ENCODE results near the gene PRPSAP1.
"Not testable (repeated sequence)": the region's sequence is repeated elsewhere in the genome, so short reads cannot be mapped to it uniquely, and the experiment has no call there.

PRPSAP1 gene

DNA sequence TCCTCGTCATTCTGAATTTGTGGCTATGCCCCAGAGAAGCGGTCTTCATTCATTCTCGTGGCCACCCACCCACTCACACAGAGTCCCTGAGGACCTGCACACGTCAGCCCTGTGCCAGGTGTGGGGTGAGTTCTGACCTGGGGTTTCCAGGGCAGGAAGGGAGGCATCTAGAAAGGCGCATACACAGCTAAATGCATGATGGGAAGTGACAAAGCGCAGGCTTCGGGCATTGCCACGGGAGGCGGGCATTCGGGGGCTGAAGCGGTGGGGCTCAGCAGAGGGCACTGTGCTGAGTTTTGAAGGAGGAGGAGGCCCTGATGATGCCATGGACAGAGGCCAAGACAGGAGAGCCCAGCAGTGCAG, 77.7 kb downstream of the PRPSAP1 start:
- no peak for DNase-seq

DNA sequence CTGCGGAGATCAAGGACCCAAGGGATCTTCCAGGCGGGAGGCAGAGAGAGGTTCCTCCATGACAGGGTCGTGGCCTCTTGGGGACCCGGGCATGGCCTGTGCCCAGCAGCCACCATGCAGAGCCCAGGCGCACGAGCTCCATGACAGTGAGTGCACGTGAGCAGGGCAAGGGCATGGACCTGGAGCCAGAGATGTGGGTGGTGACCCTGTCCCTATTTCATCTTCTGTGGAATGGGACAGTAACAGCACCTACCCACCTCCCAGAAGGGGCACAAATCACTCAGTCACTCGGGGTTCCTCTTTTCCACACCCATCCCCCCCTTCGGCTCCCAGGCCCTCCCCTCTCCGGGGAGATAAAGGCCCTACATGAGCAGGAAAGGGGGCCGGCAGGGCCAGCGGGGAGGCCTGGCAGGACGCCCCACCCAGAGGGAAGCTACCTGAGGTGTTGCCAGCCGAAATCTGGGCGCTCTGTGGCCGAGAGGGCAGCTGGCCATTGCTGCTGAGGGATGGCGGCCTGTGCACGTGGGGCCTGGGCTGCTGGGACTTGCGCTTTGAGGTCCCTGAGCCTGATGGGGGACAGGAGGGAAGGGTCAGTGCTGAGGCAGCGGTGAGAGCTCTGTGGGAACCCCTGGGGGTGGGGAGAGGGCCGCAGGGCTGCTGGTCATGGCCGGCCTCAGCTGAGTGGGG, 78.2 kb downstream of the PRPSAP1 start:
- DNase-seq = no peak

DNA sequence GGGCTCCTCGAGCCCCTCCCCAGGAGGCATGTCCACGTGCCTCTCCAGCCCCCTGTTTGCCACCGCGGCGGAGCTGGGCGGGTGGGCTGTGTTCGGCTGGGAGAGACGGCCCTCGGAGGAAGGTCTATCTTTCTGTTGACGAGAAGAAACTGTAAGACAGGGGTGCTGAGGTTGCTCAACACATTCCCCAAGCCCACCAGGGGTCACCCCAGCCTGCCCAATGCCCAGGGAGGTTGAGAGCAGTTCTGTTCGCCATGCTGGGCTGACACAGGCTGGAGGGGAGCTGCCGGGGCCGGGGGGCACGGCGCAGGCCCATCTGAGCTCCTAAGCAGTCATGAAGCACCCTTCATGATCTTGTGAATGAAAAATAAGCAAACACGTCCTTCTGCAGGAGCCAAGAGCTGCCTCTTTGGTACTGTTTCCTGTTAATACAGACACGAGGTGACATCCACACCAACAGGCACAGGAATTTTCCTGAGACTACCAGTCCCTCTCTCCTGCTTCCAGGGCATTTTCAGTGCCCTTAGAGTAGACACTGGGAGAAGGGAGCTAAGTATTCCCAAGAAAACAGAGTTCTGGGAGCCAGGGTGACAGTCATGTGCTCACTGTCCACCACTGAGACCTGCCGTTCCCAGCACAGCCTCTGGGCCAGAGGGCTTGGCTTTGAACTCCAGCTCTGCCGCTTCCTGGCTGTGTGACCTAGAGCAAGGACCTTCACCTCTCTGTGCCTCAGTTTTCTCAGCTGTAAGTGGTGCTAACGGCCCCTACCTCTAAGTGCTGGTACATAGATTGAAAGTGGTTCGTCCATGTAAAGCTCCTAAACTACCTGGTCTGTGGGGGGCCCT, 79.4 kb downstream of the PRPSAP1 start:
- no peak for DNase-seq

DNA sequence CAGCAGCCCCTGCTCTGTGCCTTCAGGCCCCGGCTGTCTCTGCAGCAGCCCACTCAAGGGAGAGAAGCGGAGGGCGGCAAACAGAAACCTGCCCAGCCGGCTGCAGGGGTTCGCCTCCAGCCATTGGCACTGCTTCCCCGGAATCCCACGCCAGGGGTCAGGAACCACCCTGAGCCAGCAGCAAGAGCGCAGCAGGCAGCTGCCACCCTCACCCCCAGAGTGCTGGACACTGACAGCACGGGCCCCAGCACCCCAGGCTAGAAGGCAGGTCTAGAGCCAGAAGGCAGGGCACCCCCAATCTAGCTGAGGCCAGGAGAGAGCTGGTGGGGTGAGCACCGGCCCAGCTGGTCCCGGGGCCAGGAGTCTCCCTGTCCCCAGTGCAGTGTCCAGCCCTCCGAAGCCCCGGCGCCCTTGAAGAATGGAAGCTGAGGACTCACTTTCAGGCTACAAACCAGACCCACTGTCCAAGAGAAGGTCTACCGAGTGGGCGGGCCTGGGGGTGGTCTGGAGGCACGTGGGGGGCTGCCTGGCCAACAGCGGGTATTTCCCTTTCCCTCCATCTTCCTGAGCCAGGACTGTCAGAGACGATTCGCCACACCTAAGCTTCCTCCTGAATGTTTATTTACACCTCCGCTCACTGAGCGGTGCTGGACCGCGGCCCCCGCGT, 80.1 kb downstream of the PRPSAP1 start:
- DNase-seq = no peak

DNA sequence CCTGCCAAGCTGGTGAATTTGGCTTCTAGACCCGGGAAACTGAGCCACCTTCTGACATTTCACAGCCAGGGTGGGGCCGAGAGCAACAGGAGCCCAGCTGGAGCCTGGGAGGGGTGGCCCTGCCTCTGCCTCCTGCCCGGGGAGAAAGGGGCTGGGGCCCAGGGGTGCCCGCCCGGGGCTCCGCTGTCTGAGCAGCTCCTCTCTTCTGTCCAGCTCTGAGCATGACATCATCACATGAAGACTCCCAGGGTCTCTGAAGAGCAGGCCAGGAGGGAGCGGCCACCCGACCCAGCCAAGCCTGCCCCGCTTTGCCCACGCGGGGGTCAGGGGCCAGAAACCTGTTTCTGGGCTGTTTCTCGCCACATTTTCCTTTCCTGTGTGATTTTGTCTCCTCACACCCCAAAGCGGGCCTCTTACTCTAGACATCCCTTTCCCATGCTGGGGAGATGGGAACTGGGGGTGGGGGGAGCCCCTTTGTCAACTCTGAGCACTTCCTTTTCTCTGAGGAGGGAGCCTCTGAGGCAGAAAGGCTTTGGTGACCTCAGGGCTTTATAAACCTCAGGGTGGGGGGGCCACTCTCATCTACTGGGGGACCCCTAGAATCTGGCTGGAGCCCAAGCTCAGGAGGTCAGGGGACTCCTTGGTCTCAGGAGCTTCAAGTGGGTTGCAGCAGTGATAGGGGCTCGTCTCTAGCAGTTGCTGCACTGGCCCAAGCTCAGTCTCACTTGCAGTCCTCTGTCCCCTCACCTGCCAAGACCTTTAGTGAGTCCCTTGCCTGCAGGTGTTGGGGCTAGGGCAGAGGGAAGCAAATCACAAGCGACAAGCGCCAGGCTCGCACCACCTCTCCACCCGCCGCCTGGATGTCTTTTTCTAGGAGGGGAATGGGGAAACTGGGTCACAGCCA, 80.9 kb downstream of the PRPSAP1 start:
- peak; percentile 30 for DNase-seq

DNA sequence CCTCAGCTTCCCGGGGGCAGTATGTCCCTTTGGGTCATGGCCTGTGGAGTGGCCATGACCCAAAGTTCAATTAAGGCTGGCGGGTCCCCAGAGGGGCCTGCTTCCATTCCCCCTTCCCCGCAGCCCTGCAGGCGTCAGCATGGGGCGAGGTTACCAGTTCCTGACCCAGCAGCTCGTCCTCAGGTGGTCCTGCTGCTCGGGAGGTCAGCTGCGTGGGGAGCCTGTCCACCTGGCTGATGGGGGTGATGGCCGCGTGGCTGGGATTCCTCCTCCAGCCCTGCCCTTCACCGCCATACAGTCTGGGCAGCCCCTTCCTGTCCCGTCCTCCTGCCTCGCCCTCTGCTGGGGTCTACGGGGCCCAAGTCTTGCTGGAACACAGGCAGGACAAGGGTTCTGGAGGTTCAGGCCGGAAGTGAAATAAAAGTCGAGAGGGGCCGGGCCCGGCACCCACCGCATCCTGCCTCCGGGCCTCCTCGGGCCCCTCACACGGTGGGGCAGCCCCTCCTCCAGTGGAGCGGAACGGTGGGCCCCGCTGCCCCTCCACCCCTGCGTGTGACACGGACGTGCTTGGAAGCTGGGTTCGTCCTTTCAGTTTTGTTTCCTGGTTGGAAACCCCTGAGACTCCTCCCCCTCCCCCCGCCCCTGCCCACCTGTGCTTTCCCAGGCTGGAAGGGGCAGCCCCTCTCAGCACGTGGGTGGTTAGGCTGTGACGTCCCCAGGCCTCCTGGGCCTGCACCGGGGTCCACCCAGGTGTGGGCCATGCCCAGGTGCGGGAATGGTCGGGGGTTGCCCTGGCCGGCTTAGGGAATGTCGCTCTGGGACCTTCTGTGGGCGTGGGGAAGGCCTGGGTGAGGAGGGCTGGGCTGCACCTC, 81.8 kb downstream of the PRPSAP1 start:
- DNase-seq = peak; percentile 65

DNA sequence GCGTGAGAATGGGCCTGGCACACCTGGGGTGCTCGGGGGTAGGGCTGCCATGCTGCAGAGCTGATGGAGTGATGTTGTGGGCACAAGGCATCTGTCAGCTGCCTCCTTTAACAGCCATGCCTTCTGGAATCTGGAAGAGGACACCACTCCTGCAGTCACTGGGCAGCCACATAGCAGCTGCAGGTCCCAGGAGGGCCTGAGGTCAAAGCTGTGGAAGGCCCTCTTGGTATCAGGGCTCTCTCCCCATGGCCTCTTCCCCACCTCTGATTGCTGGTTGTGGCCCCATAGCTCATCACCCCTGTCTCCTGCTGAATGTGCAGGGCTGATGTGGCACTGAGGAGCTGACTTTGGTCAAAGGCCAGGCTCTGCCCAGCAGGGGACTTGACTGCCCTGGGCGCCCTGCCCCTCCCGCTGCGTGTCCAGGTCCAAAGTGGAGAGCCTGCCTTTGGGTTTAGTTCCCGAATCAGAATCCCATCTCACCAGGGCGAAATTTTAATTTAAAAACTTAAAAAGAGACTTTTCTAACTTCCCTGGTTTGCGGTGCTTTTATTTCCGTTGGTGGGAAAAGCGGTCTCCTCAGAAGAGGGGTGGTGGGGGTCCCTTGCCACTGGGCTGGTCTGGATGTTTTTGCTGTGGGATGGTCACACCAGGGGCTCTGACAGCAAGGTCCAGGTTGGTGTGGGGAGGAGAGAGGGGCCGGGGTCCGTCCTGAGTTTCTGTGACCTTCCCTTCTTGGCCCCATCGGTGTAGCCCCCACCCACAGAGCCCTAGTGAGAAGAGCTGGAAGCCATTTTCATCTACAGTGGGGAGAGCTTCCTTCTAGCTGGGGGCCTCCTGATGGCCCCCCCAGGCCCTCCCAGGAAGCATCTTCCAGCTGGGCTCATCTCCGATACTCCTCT, 82.7 kb downstream of the PRPSAP1 start:
- no peak for DNase-seq

DNA sequence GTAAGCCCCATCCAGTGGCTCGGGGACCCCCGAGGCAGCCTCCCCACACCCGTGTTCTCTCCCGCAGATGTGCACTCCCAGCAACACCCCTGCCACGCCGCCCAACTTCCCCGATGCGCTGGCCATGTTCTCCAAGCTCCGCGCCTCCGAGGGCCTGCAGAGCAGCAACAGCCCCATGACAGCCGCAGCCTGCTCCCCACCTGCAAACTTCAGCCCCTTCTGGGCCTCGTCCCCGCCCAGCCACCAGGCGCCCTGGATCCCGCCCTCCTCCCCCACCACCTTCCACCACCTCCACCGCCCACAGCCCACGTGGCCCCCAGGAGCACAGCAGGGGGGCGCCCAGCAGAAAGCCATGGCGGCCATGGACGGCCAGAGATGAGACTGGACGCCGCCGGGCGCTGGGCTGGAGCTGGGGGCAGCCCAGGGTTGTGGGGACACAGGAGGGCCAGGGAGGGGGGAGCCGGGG, 83.6 kb downstream of the PRPSAP1 start:
- no peak for DNase-seq

DNA sequence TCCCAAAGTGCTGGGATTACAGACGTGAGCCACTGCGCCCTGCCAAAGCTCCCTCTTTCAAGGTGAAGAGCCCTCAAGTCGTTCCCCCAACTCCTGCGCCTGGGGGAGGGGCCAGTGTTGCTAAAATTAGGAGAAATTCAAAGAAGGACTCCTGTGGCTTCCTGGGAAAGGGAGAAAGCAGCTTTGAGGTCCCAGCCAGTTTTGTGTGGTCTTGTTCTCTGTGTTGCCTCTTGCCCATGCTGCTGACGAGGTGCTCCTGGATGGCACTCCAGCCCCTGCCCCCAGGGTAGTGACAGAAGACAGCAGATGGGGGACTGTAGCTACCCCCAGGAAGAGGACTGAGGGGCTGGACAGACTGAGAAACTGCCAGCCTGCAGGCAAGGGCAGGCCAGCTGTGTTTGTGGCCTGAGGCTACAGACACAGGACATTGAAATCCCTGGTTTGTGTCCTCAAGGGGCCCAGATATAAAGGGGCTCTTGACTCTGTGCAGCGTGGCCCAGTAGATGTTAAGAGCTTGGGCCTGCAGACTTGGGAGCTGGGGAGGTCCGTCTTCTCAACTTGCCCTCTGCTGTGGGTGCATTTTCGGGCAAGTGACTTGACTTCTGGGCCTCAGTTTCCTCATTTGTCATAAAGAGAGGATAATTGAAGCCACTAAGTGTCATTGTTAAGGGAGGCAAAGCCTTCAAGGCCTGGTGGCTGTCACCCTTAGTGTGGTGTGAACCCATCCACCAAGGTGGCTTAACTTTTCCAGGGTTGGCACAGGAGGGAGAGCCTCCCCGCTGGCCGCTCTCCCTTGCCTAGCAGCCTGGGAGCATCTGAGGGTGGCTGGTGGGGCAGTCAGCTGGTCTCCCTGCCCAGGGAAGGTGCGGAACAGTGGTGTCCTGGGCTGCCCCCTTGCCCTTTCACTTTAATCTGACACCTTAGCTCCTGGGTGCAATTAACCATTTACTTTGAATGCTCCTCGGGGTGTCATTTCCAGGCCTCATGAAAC, 84.4 kb downstream of the PRPSAP1 start:
- no peak for DNase-seq

DNA sequence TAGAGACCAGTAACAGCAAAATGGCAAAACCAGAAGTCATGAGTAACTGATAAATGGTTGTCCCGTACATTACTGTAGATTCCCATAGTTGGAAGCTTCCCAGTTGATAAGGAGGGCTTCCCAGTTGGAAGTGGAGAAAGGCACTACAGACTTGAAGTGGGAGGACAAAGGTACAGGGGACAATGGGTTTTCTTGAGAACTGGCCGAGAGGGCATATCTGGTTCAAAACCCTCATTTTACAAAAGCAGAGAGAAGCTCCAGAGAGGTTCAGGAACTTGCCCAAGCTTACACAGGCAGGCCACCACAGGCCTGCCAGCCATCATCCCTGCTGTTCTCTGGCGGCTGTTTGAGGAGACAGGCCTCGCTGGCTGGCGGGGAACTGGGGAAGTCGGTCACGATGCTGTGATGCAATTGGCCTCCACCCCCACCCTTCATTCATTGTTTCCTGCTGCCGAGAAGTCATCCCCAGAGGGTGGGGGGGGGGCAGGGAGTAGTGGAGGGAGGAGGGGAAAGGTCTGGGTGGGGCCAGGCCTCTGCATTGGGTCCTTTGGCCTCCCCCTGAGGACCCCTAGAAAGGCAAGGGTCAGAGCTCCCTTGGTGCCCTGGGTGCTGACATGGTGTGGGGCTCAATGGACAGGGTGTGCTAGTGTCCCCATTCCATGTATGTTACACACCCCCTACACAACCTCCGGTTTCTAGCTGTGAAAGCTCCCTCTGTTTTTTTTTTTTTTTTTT, 85.5 kb downstream of the PRPSAP1 start:
- peak; percentile 26 for DNase-seq

DNA sequence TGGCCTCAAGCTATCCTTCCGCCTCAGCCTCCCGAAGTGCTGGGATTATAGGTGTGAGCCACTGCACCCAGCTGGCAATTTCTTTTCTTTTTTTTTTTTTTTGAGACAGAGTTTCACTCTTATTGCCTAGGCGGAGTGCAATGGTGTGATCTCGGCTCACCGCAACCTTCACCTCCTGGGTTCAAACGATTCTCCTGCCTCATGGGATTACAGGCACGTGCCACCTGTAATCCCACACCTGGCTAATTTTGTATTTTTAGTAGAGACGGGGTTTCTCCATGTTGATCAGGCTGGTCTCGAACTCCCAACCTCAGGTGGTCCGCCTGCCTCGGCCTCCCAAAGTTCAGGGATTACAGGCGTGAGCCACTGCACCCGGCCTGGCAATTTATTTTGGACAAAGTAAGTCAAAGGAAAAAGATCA, 86.1 kb downstream of the PRPSAP1 start:
- DNase-seq = not testable (repeated sequence)

DNA sequence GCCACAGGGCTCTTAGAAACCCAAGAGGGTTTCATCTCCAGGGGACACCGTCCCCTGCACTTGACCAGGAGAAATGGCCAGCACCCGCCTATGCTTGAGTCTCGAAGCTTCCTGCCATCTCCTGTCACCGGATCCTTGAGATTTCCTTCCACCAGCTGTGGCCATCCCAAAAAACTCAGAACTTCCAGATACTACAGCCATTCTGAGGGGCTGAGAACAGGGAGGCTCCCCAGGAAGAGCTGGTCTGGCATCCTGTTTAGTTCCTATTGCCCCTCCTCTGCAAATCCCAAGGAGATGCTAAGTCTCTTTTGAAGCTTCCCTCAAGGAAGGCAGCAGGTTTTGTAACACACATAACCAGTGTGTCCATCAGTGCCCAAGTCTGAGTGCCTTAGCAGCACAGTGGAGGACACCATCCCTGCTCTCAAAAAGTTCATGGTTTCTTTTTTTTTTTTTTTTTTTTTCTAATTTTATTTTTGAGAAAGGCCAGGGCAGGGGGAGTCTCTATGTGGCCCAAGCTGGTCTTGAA, 86.6 kb downstream of the PRPSAP1 start:
- no peak for DNase-seq

DNA sequence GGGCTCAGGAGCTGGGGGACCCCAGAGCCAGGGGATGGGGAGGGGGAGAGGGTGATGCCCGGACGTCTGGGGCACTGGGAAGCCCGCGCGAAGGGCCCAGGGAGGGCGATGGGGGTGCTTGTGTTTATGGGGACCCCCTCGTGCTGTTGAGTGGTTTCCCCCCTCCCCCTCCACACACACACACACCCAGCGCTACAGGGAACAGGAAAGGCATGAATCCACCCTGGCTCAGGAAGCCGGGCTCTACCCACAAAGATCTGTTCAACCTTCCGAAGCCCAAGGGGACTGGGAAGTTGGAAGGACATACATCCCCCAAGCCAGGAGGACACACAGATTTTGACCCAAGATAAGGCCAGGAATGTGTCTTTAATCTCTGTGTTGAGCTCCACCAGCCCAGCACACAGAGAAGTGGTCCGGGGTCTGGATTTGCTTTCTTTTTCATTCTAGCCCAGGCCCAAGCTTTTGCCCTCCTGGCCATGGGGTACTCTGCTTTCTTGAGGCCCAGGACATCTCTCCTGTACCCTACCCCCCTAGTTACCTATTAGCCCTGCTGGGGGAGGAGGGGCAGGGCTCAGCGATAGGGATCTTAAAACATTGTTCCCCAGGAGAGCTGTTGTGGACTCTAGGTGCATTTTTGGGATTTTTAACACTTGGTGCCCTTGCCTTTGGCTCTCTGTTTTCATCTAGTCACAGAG, 87.3 kb downstream of the PRPSAP1 start:
- DNase-seq = peak; percentile 22

DNA sequence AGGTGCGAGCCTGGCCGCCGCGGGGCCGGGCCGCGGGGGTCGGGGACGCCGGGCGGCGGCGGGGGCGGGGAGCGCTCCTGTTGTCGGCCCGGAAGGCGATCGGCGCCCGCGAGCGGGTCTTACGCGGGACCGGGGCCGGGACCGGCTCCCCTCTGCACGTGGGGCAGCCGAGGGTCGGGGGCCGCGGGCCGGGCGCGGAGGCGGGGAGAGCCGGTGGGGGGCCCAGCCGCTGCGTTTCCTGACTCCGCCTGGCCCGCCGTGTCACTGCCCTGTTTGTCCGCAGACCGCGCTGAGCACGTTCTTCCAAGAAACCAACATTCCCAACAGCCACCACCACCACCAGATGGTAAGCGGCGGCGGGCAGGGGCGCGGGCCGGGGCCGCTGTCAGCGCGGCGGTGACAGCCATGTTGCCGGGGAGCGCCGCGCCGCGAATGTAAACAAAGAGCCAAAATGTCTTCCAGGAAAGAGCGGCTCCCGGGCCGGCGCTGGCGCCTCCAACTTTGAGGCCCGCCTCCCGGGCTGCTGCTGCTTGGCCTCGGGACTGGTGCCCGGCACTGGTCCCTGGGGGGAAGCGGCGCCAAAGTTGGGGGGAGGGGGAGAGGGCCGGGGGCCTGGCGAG, 88.0 kb downstream of the PRPSAP1 start:
- DNase-seq = peak; percentile 50

DNA sequence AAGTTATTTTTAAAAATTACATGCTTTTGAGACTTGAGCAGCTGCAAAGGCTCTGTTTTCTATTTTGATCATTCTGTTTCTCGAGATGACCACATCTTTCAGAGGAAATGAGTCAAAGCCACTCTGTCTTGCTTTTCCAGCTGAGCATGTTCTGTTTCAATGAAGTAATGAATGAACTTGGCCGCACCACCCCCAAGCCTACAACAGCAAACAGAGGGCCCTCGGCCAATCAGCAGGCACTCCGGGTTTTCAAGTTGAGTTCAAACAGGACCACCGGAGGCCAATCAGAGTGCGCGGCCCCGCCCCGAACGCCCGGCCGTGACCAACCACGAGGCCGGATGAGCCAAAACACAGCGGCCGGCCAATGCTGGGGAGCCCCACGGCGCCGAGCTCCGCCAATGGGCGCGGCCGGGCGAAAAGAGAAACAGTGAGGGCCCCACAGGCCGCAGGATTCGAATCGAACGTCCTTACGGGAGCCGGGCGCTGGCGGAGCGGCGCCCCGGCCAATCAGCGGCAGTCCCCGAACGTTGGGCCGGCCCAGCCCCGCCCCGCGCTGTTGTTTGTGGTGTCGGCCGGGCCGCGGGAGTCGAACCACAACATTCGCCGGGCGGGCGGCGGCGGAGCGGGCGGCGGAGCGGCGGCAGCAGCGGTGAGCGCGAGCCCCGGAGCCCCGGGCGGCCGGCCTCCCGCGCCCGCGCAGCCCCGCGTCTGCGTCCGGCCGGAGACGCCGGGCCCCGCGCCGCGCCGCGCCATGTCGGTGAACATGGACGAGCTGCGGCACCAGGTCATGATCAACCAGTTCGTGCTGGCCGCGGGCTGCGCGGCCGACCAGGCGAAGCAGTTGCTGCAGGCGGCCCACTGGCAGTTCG, 88.7 kb downstream of the PRPSAP1 start, which contains the start of gene UBALD2:
TSS of gene UBALD2 (plus strand) at position 594 of the 869 bp plus-strand sequence. CDS start at position 752, 158 bp downstream.
- DNase-seq = peak; percentile 95

DNA sequence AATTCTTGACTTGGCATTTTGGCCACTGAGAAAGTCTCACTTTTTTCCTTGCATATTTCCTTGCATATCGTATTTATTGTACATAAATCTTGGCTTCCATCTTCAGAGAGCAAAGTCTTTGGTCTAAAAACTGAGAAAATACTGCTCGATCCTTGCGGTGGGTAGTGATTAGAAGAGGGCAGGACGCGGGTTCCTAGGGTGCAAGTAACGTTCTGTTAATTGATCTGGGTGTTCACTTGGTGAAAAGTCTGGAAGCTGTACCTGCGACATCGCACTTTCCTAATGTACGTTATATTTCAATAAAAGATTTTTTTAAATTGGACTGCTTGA, 89.3 kb downstream of the PRPSAP1 start:
- no peak for DNase-seq
